GM15510 (cell line): Measurements from ENCODE around the gene ATXN2.

ENCODE experiments used
- POLR2A ChIP-seq: IDR thresholded peaks from 3 replicates; pipeline ENCODE4 v1.6.1; 2011; ENCODE audit warnings: borderline replicate concordance; ENCODE audit not compliant: insufficient read length; ENCODE audit errors: extremely low read depth

Gene ATXN2

DNA sequence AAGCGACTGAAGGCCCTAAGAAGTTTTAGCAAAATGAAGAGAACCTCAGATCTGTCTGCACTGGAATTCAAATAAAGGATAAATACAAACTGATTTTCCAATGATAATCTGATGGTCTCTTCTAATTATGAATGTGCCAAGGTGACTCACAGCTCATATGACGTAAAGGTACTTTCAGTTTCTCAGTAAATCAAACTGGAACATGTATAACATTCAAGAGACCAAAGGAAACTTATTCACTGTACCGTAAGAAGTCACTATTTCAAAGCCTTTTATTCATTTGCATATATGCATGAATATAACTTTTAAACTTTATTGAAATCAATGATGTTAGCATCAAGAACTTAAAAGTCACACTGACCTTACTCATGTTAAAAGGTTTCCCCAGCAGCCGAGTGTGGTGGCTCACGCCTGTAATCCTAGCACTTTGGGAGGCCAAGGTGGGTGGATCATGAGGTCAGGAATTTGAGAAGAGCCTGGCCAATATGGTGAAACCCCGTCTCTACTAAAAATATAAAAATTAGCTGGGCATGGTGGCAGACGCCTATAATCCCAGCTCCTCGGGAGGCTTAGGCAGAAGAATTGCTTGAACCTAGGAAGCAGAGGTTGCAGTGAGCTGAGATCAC is 52.2 kb downstream of the ATXN2 start:
- no peak for TF ChIP-seq POLR2A

- no peak for TF ChIP-seq POLR2A
Observed at GRCh38 chr12:111546171-111546570, 52.9 kb downstream of the ATXN2 start.

- no peak for TF ChIP-seq POLR2A
Observed at GRCh38 chr12:111544032-111544431, 55.1 kb downstream of the ATXN2 start.

- TF ChIP-seq POLR2A, result no peak
Observed at GRCh38 chr12:111532751-111533150, 66.4 kb downstream of the ATXN2 start.

GRCh38 chr12:111529424-111530368 is 69.4 kb downstream of the ATXN2 start:
- no peak for TF ChIP-seq POLR2A

- TF ChIP-seq POLR2A, result no peak
Observed at GRCh38 chr12:111523587-111524167, 75.4 kb downstream of the ATXN2 start.

- no peak for TF ChIP-seq POLR2A
Observed at GRCh38 chr12:111521801-111522200, 77.3 kb downstream of the ATXN2 start.

DNA sequence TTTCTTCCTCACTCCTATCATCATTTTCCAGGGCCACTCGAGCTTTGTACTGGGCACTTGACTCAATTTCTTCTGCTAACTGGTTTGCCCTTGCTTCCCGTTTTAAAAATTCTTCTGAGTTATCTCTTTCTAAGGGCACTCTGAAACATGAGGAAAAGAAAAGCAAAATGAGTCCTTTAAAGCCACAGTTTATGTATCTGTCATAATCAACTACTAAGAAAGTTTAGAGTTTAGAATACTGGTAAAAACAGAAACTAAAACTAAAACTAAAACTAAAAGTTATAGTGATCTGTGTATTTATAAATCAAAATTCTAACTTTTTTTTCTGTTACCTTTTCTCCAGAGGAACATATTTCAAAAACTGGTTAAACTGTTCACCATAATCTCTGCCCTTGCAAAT is 79.2 kb downstream of the ATXN2 start:
- no peak for TF ChIP-seq POLR2A

GRCh38 chr12:111519083-111519482 is 80.0 kb downstream of the ATXN2 start:
- TF ChIP-seq POLR2A, result no peak

- no peak for TF ChIP-seq POLR2A
Observed at GRCh38 chr12:111506260-111506659, 92.9 kb downstream of the ATXN2 start.

GRCh38 chr12:111505601-111506036 is 93.5 kb downstream of the ATXN2 start:
- TF ChIP-seq POLR2A, result no peak

DNA sequence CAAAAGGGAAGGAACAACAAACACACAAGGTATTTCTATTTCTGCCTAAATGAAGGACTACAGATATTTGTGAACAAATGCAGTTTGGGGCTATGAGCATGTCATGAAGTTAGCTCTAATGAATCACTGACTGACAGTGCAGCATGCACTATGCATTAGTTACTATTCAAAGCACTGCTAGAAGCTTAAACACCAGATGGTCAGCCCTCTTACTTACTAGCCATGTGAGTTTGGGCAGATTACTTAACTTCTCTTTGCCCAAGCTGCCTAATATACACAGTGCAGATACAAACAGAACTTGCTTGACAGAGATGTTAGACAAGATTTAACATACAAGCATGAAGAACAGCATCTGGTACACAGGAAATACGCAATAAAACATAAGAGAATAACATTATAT is 96.0 kb downstream of the ATXN2 start:
- no peak for TF ChIP-seq POLR2A

DNA sequence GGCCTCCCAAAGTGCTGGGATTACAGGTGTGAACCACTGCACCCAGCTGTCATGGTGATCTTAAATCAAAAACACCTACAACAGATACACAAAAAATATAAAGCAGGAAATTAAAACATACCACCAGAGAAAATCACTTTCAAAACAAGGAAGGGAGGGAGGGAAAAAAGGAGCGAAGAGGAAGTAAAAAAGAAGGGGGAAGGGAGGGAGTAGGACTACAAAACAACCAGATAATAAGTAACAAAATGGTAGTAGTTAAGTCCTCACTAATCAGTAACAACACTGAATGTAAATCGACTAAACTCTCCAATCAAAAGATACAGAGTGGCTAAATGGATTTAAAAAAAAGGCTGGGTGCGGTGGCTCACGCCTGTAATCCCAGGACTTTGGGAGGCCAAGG is 104.4 kb downstream of the ATXN2 start:
- TF ChIP-seq POLR2A, result no peak

DNA sequence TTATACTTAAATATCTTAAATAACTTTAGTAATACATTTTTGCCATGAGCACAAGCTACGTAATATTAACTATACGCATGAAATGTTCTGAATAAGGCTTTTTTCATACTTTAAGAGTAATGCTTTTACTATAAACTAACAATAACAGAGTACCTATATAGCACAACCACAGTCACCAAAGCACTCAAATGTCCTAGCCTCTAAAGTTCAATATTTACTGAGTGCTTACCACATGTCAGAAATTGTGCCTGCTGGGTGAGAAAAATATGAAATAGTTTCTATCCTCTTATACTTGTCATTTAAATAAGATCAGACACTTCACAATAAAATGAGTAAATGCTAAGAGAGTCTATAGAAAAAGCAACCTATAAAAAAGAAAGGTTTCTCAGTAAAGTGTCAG is 110.3 kb downstream of the ATXN2 start:
- no peak for TF ChIP-seq POLR2A

DNA sequence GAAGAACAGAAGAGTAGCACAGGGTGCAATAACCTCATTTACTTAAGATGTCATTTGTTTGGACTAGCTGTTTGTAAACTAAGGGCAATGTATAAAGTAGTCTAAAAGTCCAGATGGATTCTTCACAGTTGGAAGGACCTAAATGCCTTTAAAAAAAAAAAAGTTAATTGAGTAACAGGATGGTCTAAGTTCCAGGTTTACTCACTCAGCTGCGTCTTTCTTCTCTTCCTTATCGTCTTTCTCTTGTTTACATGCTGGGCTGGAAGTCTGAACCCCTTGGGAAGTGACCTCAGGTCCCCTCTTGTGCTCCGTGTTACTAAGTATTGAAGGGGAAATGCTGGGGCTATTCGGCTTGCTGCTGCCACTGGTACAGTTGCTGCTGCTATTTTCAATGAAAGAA is 110.8 kb downstream of the ATXN2 start:
- TF ChIP-seq POLR2A, result no peak
